ENCODE data around the gene PLA2G2F. TPM values are rescaled to one million over a fixed set of nuclear protein-coding genes. Genes with fewer than 3 reads are reported as not detected.

The PLA2G2F gene
- total and polyA plus RNA-seq, 10 of the 15 experiments (the other 5 are each of a cell fraction or from before 2014, with no cell fraction given) = 0.03 TPM; not detected in 9

- TF ChIP-seq NFIC (IDR thresholded peaks at IDR 0.05; ENCODE audit: low read depth, low read length) = no peak
- no peak for TF ChIP-seq E4F1 (IDR thresholded peaks at IDR 0.05; ENCODE audit: borderline replicate concordance, partially characterized antibody)
- no peak for TF ChIP-seq HDAC6 (IDR thresholded peaks at IDR 0.05; ENCODE audit: unreplicated experiment)
- no peak for TF ChIP-seq NKRF (conservative IDR thresholded peaks at IDR 0.05)
- no peak for TF ChIP-seq SIN3A (IDR thresholded peaks at IDR 0.05; ENCODE audit: low read depth, low read length)
- TF ChIP-seq NR2C2 (IDR thresholded peaks at IDR 0.05; ENCODE audit: borderline replicate concordance, control insufficient read depth, insufficient read length, low read depth) = no peak
- TF ChIP-seq FOXM1 (IDR thresholded peaks at IDR 0.05; ENCODE audit: low read depth, low read length) = no peak
- no peak for TF ChIP-seq HSF1 (IDR thresholded peaks at IDR 0.05; ENCODE audit: low read depth, low read length)
- TF ChIP-seq TARDBP (IDR thresholded peaks at IDR 0.05; ENCODE audit: borderline replicate concordance) = no peak
- no peak for TF ChIP-seq EED (IDR thresholded peaks at IDR 0.05; ENCODE audit: low read depth)
- no peak for TF ChIP-seq SP1 (IDR thresholded peaks at IDR 0.05; ENCODE audit: low read depth, low read length)
- TF ChIP-seq USF1 (IDR thresholded peaks at IDR 0.05; ENCODE audit: borderline replicate concordance, extremely low read length, insufficient read depth, low read depth, low read length) = no peak
- no peak for TF ChIP-seq SMAD1 (IDR thresholded peaks at IDR 0.05; ENCODE audit: low read depth, partially characterized antibody)
- H3K9ac ChIP-seq (ENCODE audit: control insufficient read depth, insufficient read depth, low read length) = no peak overlapping the region
- no peak for FAIRE-seq
- no peaks in the 10 kb centered on the region for H3K79me2 ChIP-seq (ENCODE audit: control insufficient read depth, insufficient read depth, low read length)
- intact Hi-C loops (cut with micrococcal nuclease; ENCODE audit: unreplicated experiment) (no loop called here), in situ Hi-C loops (cut with MboI) (no loop called here)
- ChIA-PET POLR2A (no interaction called here), CTCF (interaction anchor here (0.9 to 1.2 kb wide), 2 partner anchors 24 to 138 kb away, joined by 3 read pairs; no protein-coding TSS in a partner anchor), SMC1A (ENCODE audit: uncharacterized antibody, unreplicated experiment) (no interaction called here), RAD21 (ENCODE audit: unreplicated experiment) (interaction anchor here (0.6 kb wide), 1 partner anchor 39 kb away, joined by 3 read pairs; no protein-coding TSS in a partner anchor)
- H3K9me3 ChIP-seq (replicated peaks; ENCODE audit: control insufficient read depth, insufficient read depth, low read length) = no peaks in the 10 kb centered on the region
- 44% methylated on average over 3 of the region's 3 CpGs for WGBS (ENCODE audit: insufficient coverage, insufficient replicate concordance, low lambda C conversion rate, missing lambda C conversion rate)
- no peak overlapping the region for H2AFZ ChIP-seq (ENCODE audit: control insufficient read depth, low read depth, low read length)
- no TSS peak for BruUV-seq (replicated peaks)
- ATAC-seq = no peak; the same call in 2 of the 3 replicates
- no peaks in the 10 kb centered on the region; the same call in 1 of the 2 replicates for H3K4me1 ChIP-seq (ENCODE audit: control insufficient read depth, insufficient read depth, low read length)
- H3K4me3 ChIP-seq = no peak overlapping the region
- no peak overlapping the region for H3K27ac ChIP-seq (ENCODE audit: control insufficient read depth, insufficient read depth)
- no peaks in the 10 kb centered on the region for H4K20me1 ChIP-seq (ENCODE audit: control insufficient read depth, insufficient read depth)
- H3K4me2 ChIP-seq (ENCODE audit: control insufficient read depth, insufficient read depth) = no peak overlapping the region
- no peaks in the 10 kb centered on the region for H3K36me3 ChIP-seq (ENCODE audit: control insufficient read depth in 2 of 2, insufficient read depth in 2 of 2, low read length in 1 of 2)
- H3K27me3 ChIP-seq (replicated peaks in 1 of 2; ENCODE audit: control insufficient read depth in 2 of 2, insufficient read depth in 2 of 2, low read length in 1 of 2) = no peaks in the 10 kb centered on the region
- DNase-seq (ENCODE audit: low read depth, low spot score) = no peak
Measured at GRCh38 chr1:20112279-20113000, 26.7 kb upstream of the PLA2G2F start.

All from GM12878 (cell line).